Activated CD8-positive, alpha-beta T cell treated with anti-CD3 and anti-CD28 coated beads for 36 hours (primary cell): Measurements from ENCODE around the gene INO80D. TPM values are rescaled to one million over a fixed set of nuclear protein-coding genes. Genes with fewer than 3 reads are reported as not detected.

Source experiments
- ATAC-seq: fragments of 200-7000 bp; cut with Tn5 transposase; one replicate; pipeline ENCODE4 v1.10.0; 2021; ENCODE audit warnings: mild to moderate bottlenecking, moderate library complexity
- CTCF ChIA-PET: fragments of 350-600 bp; sonication (Branson Sonifier 250); formaldehyde crosslinking; loops from one replicate; lab custom pipeline; 2021; ENCODE audit warnings: antibody characterized with exemption; lab: Charles Lee
- POLR2A ChIA-PET: fragments of 350-600 bp; sonication (Branson Sonifier 250); formaldehyde crosslinking; loops from one replicate; lab custom pipeline; 2021; ENCODE audit warnings: antibody characterized with exemption; lab: Charles Lee
- DNase-seq: peaks from one replicate; pipeline ENCODE4 v3.0.0-alpha.2; 2020
- H3K27ac Mint-ChIP-seq: one replicate; pipeline ENCODE4 v1.8.0; 2021; ENCODE audit warnings: mild to moderate bottlenecking, mixed read lengths
- H3K27me3 Mint-ChIP-seq: one replicate; pipeline ENCODE4 v1.8.0; 2021; ENCODE audit warnings: mixed read lengths
- H3K36me3 Mint-ChIP-seq: one replicate; pipeline ENCODE4 v1.8.0; 2021; ENCODE audit warnings: low read depth, mixed read lengths
- H3K4me1 Mint-ChIP-seq: one replicate; pipeline ENCODE4 v1.8.0; 2021; ENCODE audit warnings: low read depth, mixed read lengths
- H3K4me3 Mint-ChIP-seq: one replicate; pipeline ENCODE4 v1.8.0; 2021; ENCODE audit warnings: mild to moderate bottlenecking, moderate library complexity, mixed read lengths
- H3K9me3 Mint-ChIP-seq: one replicate; pipeline ENCODE4 v1.8.0; 2021; ENCODE audit warnings: mixed read lengths
- intact Hi-C: fragments of 100-400 bp; cut with micrococcal nuclease; formaldehyde crosslinking; loops from one replicate; pipeline ENCODE4 v1.10.0; 2022
- total RNA-seq, 2 experiments: library from RNA; stranded (reverse); gene quantifications; one replicate each; pipeline ENCODE4 v1.2.3, GENCODE V29; 2021
- TF ChIP-seq, protein P1 (sequence below): fragments of 200-600 bp; IDR thresholded peaks from one replicate; pipeline ENCODE4 v1.8.0; 2022; ENCODE audit warnings: antibody characterized with exemption, mild to moderate bottlenecking

Gene INO80D
- total RNA-seq, 2 experiments from 2014 or later: 15.9 to 16.7 TPM

- ChIA-PET CTCF (interaction anchor here (2.5 kb wide), 1 partner anchor 8 kb away, joined by 11 read pairs; the partner anchor contains the start of gene INO80D), POLR2A (interaction anchor here (0.6 to 2.0 kb wide), 3 partner anchors 10 to 521 kb away, joined by 3 to 11 read pairs (median 4); partner anchors contain the start of gene INO80D)
- ATAC-seq: no peak
- H3K9me3 Mint-ChIP-seq: no peaks in the 10 kb centered on the region
- DNase-seq: no peak
- H3K36me3 Mint-ChIP-seq: no peaks in the 10 kb centered on the region
- H3K4me3 Mint-ChIP-seq: no peak overlapping the region
- H3K27ac Mint-ChIP-seq: no peak overlapping the region
- TF ChIP-seq, protein P1, sequence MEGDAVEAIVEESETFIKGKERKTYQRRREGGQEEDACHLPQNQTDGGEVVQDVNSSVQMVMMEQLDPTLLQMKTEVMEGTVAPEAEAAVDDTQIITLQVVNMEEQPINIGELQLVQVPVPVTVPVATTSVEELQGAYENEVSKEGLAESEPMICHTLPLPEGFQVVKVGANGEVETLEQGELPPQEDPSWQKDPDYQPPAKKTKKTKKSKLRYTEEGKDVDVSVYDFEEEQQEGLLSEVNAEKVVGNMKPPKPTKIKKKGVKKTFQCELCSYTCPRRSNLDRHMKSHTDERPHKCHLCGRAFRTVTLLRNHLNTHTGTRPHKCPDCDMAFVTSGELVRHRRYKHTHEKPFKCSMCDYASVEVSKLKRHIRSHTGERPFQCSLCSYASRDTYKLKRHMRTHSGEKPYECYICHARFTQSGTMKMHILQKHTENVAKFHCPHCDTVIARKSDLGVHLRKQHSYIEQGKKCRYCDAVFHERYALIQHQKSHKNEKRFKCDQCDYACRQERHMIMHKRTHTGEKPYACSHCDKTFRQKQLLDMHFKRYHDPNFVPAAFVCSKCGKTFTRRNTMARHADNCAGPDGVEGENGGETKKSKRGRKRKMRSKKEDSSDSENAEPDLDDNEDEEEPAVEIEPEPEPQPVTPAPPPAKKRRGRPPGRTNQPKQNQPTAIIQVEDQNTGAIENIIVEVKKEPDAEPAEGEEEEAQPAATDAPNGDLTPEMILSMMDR: no peak
- intact Hi-C loops: no loop called here
- no peaks in the 10 kb centered on the region for H3K27me3 Mint-ChIP-seq
- H3K4me1 Mint-ChIP-seq: peaks cover 6% of the 10 kb centered on the region
These were observed 9.8 kb upstream of the INO80D start for GRCh38 chr2:206095536-206096332.

GRCh38 chr2:206092297-206092696 lies 6.3 kb upstream of the INO80D start:
- H3K27me3 Mint-ChIP-seq: no peaks in the 10 kb centered on the region
- ChIA-PET CTCF (no interaction called here), POLR2A (no interaction called here)
- peaks cover 11% of the 10 kb centered on the region for H3K4me1 Mint-ChIP-seq
- ATAC-seq (no peak), DNase-seq (no peak)
- no peak overlapping the region for H3K4me3 Mint-ChIP-seq
- no peaks in the 10 kb centered on the region for H3K9me3 Mint-ChIP-seq
- H3K27ac Mint-ChIP-seq: no peak overlapping the region
- TF ChIP-seq, protein P1: no peak
- H3K36me3 Mint-ChIP-seq: peaks cover 7% of the 10 kb centered on the region
- intact Hi-C loops: no loop called here

DNA sequence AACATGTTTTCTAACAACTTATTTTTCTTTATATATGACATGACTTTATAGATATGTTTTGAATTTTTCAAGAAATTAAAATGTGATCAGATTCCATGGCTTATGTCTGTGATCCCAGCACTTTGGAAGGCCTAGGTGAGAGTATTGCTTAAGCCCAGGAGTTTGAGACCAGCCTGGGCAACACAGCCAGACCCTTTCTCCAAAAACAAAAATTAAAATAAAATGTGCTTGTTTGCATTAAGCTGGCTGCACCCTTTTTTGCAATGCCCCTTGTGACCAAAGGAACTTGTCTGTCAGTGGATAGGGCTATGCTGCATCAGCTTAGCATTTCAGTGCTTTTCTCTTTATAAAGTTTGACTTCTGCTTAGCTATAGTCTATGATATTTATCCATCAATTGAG lies 2.3 kb upstream of the INO80D start:
- no peak overlapping the region for H3K4me3 Mint-ChIP-seq
- ATAC-seq: no peak

DNA sequence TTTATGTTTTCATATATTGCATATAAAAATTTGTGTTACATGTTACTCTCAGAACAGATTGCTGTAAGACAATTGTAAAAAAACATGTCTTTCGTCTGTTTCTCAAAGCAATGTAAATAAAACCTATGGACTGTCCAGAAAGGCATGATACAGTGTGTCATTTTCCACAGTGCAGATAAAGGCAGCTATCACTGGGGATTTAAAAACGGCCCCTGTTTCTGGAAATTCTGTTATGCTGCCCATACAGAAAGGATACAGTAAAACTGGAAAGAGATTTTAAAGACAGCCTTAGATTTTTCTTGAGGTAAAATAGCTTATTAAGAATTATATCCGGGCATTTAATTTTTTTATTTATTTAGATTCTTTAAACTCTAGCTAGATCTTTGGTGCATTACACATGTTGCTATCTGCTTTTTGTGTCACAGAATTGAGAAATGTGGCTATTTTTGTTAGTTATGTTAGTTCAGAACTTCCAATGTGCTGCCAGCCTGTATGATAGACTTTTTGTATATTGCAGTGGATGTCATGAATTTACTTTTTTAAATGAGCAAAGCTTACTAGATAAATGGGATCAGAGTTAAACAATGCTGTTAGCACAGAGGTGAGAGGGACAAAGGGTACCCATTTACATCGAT lies 859 bp upstream of the INO80D start:
- TF ChIP-seq, protein P1: no peak

More for the DNA sequence above, 2.3 kb upstream of the INO80D start:
- H3K4me1 Mint-ChIP-seq: peaks cover 26% of the 10 kb centered on the region
- TF ChIP-seq, protein P1: no peak
- intact Hi-C loops: no loop called here
- no peaks in the 10 kb centered on the region for H3K27me3 Mint-ChIP-seq
- peaks cover 14% of the 10 kb centered on the region for H3K36me3 Mint-ChIP-seq
- H3K9me3 Mint-ChIP-seq: no peaks in the 10 kb centered on the region
- ChIA-PET CTCF (interaction anchor here (1.8 to 3.7 kb wide), 2 partner anchors 9 to 162 kb away, joined by 5 to 11 read pairs; no protein-coding TSS in a partner anchor), POLR2A (interaction anchor here (0.6 to 1.5 kb wide), 2 partner anchors 9 to 57 kb away, joined by 3 to 4 read pairs; no protein-coding TSS in a partner anchor)
- no peak overlapping the region for H3K27ac Mint-ChIP-seq
- no peak for DNase-seq

More for the DNA sequence above, 859 bp upstream of the INO80D start:
- H3K4me3 Mint-ChIP-seq: peak overlapping the region; percentile 99
- H3K9me3 Mint-ChIP-seq: no peaks in the 10 kb centered on the region
- H3K27ac Mint-ChIP-seq: peak overlapping the region; percentile 87
- CTCF ChIA-PET: interaction anchor here (0.7 to 3.7 kb wide), 7 partner anchors 9 to 161 kb away, joined by 3 to 11 read pairs (median 4); no protein-coding TSS in a partner anchor
- POLR2A ChIA-PET: interaction anchor here (0.8 to 2.0 kb wide), 9 partner anchors 9 to 74 kb away, joined by 3 to 12 read pairs (median 4); partner anchors contain the start of gene EEF1B2
- no peaks in the 10 kb centered on the region for H3K27me3 Mint-ChIP-seq
- H3K4me1 Mint-ChIP-seq: peaks cover 28% of the 10 kb centered on the region
- DNase-seq: no peak
- H3K36me3 Mint-ChIP-seq: peaks cover 14% of the 10 kb centered on the region
- no peak for ATAC-seq
- intact Hi-C loops: loop anchor here (2.0 kb wide), 1 partner anchor 72 kb away; the partner anchor contains the start of genes EEF1B2 and NDUFS1
